Endothelial cell of umbilical vein (primary cell): ENCODE results near the gene CORO2B. TPM values are rescaled to one million over a fixed set of nuclear protein-coding genes. Genes with fewer than 3 reads are reported as not detected.

ENCODE experiments used
- BruUV-seq: library from RNA; stranded (reverse); fragments of 400-500 nt; replicated peaks from 2 replicates; lab custom pipeline; 2021; lab: Mats Ljungman, UMichigan
- CTCF ChIA-PET: fragments of 300-600, 350-600 bp; sonication (Branson Sonifier 250); formaldehyde crosslinking; loops from one replicate; lab custom pipeline; 2021; ENCODE audit warnings: antibody characterized with exemption, inconsistent platforms; lab: Charles Lee
- POLR2A ChIA-PET: fragments of 300-600, 350-600 bp; sonication (Branson Sonifier 250); formaldehyde crosslinking; loops from one replicate; lab custom pipeline; 2021; ENCODE audit warnings: antibody characterized with exemption, inconsistent platforms; lab: Charles Lee
- DNase-seq: peaks from one replicate; pipeline ENCODE4 v3.0.0-alpha.2; 2011; ENCODE audit warnings: low read depth, low spot score
- FAIRE-seq: peaks from 2 replicates; lab custom pipeline; 2011; peaks lifted over from hg19 to GRCh38; lab: Jason Lieb, UNC
- H2AFZ ChIP-seq: 2 replicates; pipeline ENCODE4 v1.6.0; 2012; ENCODE audit warnings: low read depth, low read length, control low read depth, inconsistent platforms
- H3K27ac ChIP-seq: 2 replicates; pipeline ENCODE4 v1.5.1; 2011; ENCODE audit warnings: low read depth, mild to moderate bottlenecking, control low read depth, low read length, moderate library complexity; ENCODE audit not compliant: insufficient read depth
- H3K27me3 ChIP-seq, 2 experiments: 2 replicates each; pipeline versions ENCODE4 v1.6.0 to v1.6.1; 2011; ENCODE audit warnings: low read length in 2 of 2, mixed read lengths in 1 of 2; ENCODE audit not compliant: control insufficient read depth in 2 of 2, insufficient read depth in 2 of 2
- H3K36me3 ChIP-seq, 2 experiments: 2 replicates in 1 of 2; 3 replicates in 1 of 2; pipeline ENCODE4 v1.5.1; 2011; ENCODE audit warnings: low read length in 2 of 2, mild to moderate bottlenecking in 1 of 2, moderate library complexity in 1 of 2; ENCODE audit not compliant: control insufficient read depth in 2 of 2, insufficient read depth in 2 of 2; ENCODE audit errors: extremely low read depth in 1 of 2
- H3K4me1 ChIP-seq: 3 replicates; pipeline ENCODE4 v1.5.1; 2011; ENCODE audit warnings: mild to moderate bottlenecking, low read length; ENCODE audit not compliant: control insufficient read depth, insufficient read depth; ENCODE audit errors: extremely low read depth
- H3K4me2 ChIP-seq: 2 replicates; pipeline ENCODE4 v1.6.1; 2011; ENCODE audit warnings: low read length, control low read depth, mixed read lengths; ENCODE audit not compliant: insufficient read depth
- H3K4me3 ChIP-seq, 3 experiments: fragments of 200-600 bp in 1 of 3; sonication (generic), shearing (Covaris generic) in 1 of 3; replicated peaks in 1 of 3; 2 replicates each; pipeline ENCODE4 v1.5.1; 2011 to 2016; ENCODE audit warnings: control low read depth in 3 of 3, low read length in 3 of 3, mild to moderate bottlenecking in 2 of 3, inconsistent platforms in 1 of 3, low read depth in 1 of 3, moderate library complexity in 1 of 3; ENCODE audit not compliant: insufficient read depth in 1 of 3
- H3K79me2 ChIP-seq: 2 replicates; pipeline ENCODE4 v1.6.0; 2012; ENCODE audit warnings: low read length, inconsistent platforms; ENCODE audit not compliant: control insufficient read depth, insufficient read depth
- H3K9ac ChIP-seq: replicated peaks from 2 replicates; pipeline ENCODE3; 2011; ENCODE audit warnings: low read length, control low read depth; ENCODE audit not compliant: insufficient read depth; ENCODE audit errors: extremely low read depth
- H3K9me1 ChIP-seq: replicated peaks from 3 replicates; pipeline ENCODE4 v1.6.0; 2011; ENCODE audit warnings: mild to moderate bottlenecking, low read length; ENCODE audit not compliant: control insufficient read depth, insufficient read depth; ENCODE audit errors: extremely low read depth
- H3K9me3 ChIP-seq: replicated peaks from 2 replicates; pipeline ENCODE4 v1.5.1; 2012; ENCODE audit warnings: low read length, inconsistent platforms; ENCODE audit not compliant: control insufficient read depth, insufficient read depth
- H4K20me1 ChIP-seq: replicated peaks from 2 replicates; pipeline ENCODE3; 2011; ENCODE audit warnings: mild to moderate bottlenecking, low read length; ENCODE audit not compliant: control insufficient read depth, insufficient read depth; ENCODE audit errors: extremely low read depth
- CTCF ChIP-seq, 2 donors: IDR thresholded peaks; 1 replicate in 1 of 2; 2 replicates in 1 of 2; pipeline ENCODE4 v1.5.1; 2011; ENCODE audit warnings: low read length in 2 of 2, mild to moderate bottlenecking in 2 of 2, moderate library complexity in 2 of 2, control low read depth in 1 of 2, inconsistent platforms in 1 of 2, low read depth in 1 of 2; ENCODE audit not compliant: insufficient read depth in 1 of 2; ENCODE audit errors: extremely low read depth in 1 of 2
- EZH2 ChIP-seq: IDR thresholded peaks from 2 replicates; pipeline ENCODE4 v1.6.1; 2012; ENCODE audit warnings: borderline replicate concordance, low read depth, mild to moderate bottlenecking, moderate library complexity, low read length, inconsistent platforms; ENCODE audit not compliant: severe bottlenecking
- FOS ChIP-seq: IDR thresholded peaks from 2 replicates; pipeline ENCODE4 v1.6.1; 2011; ENCODE audit warnings: mild to moderate bottlenecking, low read length, moderate library complexity, borderline replicate concordance; ENCODE audit not compliant: insufficient read depth
- GATA2 ChIP-seq: IDR thresholded peaks from 2 replicates; pipeline ENCODE4 v1.7.0; 2011; ENCODE audit warnings: low read depth, mild to moderate bottlenecking, moderate library complexity, mixed read lengths, low read length; ENCODE audit not compliant: insufficient read length, insufficient read depth
- JUN ChIP-seq: IDR thresholded peaks from 2 replicates; pipeline ENCODE4 v1.6.1; 2011; ENCODE audit warnings: borderline replicate concordance, low read depth; ENCODE audit not compliant: insufficient read length, insufficient read depth
- MAX ChIP-seq: IDR thresholded peaks from 2 replicates; pipeline ENCODE4 v1.6.1; 2011; ENCODE audit not compliant: insufficient read depth, insufficient read length
- MYC ChIP-seq: IDR thresholded peaks from one replicate; pipeline ENCODE4 v1.6.1; 2011; ENCODE audit warnings: mild to moderate bottlenecking, low read depth, low read length
- POLR2A ChIP-seq: IDR thresholded peaks from 2 replicates; pipeline ENCODE4 v1.6.1; 2012; ENCODE audit warnings: low read depth, mild to moderate bottlenecking, control low read depth, low read length
- POLR2AphosphoS5 ChIP-seq: IDR thresholded peaks from 2 replicates; pipeline ENCODE4 v1.6.1; 2012; ENCODE audit warnings: low read depth, mild to moderate bottlenecking, control low read depth, low read length, moderate library complexity; ENCODE audit not compliant: insufficient read depth
- dilution Hi-C: fragments of 300-500 bp; cut with MboI; formaldehyde crosslinking; loops from one replicate; pipeline ENCODE4 v1.15.0; 2019; ENCODE audit warnings: low sequenced_read_pairs; ENCODE audit not compliant: extremely low pct_ligation_motif_present
- intact Hi-C: fragments of 100-400 bp; cut with micrococcal nuclease; formaldehyde crosslinking; loops from one replicate; pipeline ENCODE4 v1.10.0; 2022
- polyA plus RNA-seq, 4 experiments: library from polyadenylated mRNA; depleted of rRNA in 3 of 4; stranded (reverse) in 3 of 4; unstranded in 1 of 4; fragments of >200 nt; gene quantifications; 2 replicates each; pipeline versions ENCODE4 v1.2.1 to v1.2.3, GENCODE V29; 2011 to 2012; ENCODE audit warnings: missing spikeins in 1 of 4
- total RNA-seq: library from RNA; stranded (reverse); gene quantifications from 2 replicates; pipeline ENCODE4 v1.2.3, GENCODE V29; 2021

The CORO2B gene
- total and polyA plus RNA-seq, 2 donors (not counting 3 experiments of a cell fraction or from before 2014, with no cell fraction given) = 2.4 to 3.7 TPM

GRCh38 chr15:68676926-68677325, 98.1 kb downstream of the CORO2B start:
- Histone ChIP-seq H3K4me2 (no peak overlapping the region), H2AFZ (no peak overlapping the region), H3K27ac (no peak overlapping the region), H3K9ac (no peak overlapping the region), H3K36me3 (no peaks in the 10 kb centered on the region), H3K27me3 (peaks cover 0 to 3% of the 10 kb centered on the region in 2 experiments), H3K9me3 (no peaks in the 10 kb centered on the region), H3K4me3 (no peak overlapping the region), H3K4me1 (no peaks in the 10 kb centered on the region), H4K20me1 (no peaks in the 10 kb centered on the region), H3K9me1 (no peaks in the 10 kb centered on the region), H3K79me2 (no peaks in the 10 kb centered on the region)
- DNase-seq = no peak
- no peak for TF ChIP-seq EZH2
- TF ChIP-seq GATA2 = no peak
- TF ChIP-seq POLR2A = no peak
- TF ChIP-seq MYC = no peak
- TF ChIP-seq MAX = no peak
- no peak for TF ChIP-seq CTCF (IDR thresholded peaks at IDR 0.05; ENCODE audit: extremely low read depth in 1 of 2, insufficient read depth in 1 of 2, low read depth in 1 of 2, low read length in 2 of 2)
- TF ChIP-seq POLR2AphosphoS5 = no peak
- no peak for TF ChIP-seq FOS
- TF ChIP-seq JUN = no peak
- CTCF ChIA-PET = interaction anchor here (0.7 to 14.4 kb wide), 4 partner anchors 120 to 370 kb away, joined by 3 to 728 read pairs (median 55); no protein-coding TSS in a partner anchor
- intact Hi-C loops = no loop called here
- dilution Hi-C loops = no loop called here
- FAIRE-seq = no peak
- BruUV-seq = no TSS peak
- POLR2A ChIA-PET = no interaction called here
